Measurements from ENCODE around the gene DCXR. TPM values are rescaled to one million over a fixed set of nuclear protein-coding genes. Genes with fewer than 3 reads are reported as not detected.
A peak's percentile ranks its signal among the peaks of the same experiment; 100 is the strongest.

The DCXR gene
- total RNA-seq, 1 donor from 2014 or later = 106 TPM

DNA sequence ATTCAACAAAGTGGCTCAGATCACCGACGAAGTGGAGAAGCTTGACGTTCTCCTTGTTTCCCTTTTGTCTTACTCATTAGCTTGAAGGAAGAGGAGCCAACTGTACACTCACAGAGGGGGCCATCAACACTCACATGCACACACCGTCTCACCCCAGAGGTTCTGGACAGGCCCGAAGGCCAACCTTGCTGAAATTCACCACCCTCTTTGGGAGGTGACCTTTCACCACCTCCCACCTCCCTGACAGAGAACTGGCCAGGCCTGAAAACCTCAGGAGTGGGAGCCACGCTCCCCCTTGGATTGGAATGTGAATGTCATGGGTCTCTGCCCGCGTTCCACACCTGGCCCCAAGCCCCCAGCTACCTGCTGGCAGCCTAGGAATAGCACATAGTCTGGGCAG lies 2.0 kb downstream of the DCXR start:
- DNase-seq (ENCODE audit: extremely low spot score in 2 of 2) = no peak
- intact Hi-C loops (cut with DNase I) = no loop called here
- Histone ChIP-seq H3K4me3 (no peak overlapping the region), H3K36me3 (no peaks in the 10 kb centered on the region), H3K27me3 (no peaks in the 10 kb centered on the region), H3K27ac (no peak overlapping the region), H3K4me1 (peaks cover 24% of the 10 kb centered on the region), H3K9me3 (no peaks in the 10 kb centered on the region)
- TF ChIP-seq POLR2AphosphoS5 (IDR thresholded peaks at IDR 0.05; ENCODE audit: insufficient read depth in 1 of 2, low read depth in 1 of 2) (no peak), POLR2A (IDR thresholded peaks at IDR 0.05) (no peak)
- TF ChIP-seq, protein P1, sequence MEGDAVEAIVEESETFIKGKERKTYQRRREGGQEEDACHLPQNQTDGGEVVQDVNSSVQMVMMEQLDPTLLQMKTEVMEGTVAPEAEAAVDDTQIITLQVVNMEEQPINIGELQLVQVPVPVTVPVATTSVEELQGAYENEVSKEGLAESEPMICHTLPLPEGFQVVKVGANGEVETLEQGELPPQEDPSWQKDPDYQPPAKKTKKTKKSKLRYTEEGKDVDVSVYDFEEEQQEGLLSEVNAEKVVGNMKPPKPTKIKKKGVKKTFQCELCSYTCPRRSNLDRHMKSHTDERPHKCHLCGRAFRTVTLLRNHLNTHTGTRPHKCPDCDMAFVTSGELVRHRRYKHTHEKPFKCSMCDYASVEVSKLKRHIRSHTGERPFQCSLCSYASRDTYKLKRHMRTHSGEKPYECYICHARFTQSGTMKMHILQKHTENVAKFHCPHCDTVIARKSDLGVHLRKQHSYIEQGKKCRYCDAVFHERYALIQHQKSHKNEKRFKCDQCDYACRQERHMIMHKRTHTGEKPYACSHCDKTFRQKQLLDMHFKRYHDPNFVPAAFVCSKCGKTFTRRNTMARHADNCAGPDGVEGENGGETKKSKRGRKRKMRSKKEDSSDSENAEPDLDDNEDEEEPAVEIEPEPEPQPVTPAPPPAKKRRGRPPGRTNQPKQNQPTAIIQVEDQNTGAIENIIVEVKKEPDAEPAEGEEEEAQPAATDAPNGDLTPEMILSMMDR (IDR thresholded peaks at IDR 0.05) = no peak

DNA sequence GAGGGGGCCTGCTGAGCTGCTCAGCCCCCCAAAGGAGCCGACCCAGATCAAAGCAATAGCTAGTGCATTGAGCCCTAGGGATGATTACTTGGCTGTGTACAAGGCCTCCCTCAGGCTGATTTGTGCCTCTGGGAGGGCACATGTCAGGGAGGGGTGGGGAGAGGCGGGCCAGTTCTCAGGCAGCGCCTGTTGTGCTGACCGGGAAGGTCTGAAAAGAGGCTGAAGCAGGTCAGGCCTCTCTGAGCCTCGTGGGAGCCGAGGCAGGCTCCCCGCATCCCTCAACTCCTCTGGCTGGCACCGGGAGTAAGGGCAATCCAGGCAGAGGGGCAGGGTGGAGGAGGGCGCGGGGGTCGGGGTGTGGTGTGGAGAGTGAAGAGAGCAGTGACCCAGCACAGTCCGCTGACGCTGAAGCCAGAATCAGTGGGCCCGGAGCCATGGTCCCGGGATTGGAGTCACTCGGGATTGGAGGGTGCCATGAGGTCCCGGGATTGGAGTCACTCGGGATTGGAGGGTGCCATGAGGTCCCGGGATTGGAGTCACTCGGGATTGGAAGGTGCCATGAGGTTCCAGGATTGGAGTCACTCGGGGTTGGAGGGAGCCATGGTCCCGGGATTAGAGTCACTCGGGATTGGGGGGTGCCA lies 3.0 kb downstream of the DCXR start:
- intact Hi-C loops (cut with DNase I) = loop anchor here (5.0 kb wide), 2 partner anchors 63 to 118 kb away; partner anchors contain the start of gene FASN
- peaks cover 28% of the 10 kb centered on the region for H3K4me1 ChIP-seq
- no peak overlapping the region for H3K4me3 ChIP-seq
- DNase-seq (ENCODE audit: extremely low spot score in 2 of 2) = no peak
- H3K27ac ChIP-seq = no peak overlapping the region
- no peaks in the 10 kb centered on the region for H3K36me3 ChIP-seq
- TF ChIP-seq POLR2A (IDR thresholded peaks at IDR 0.05) (no peak), POLR2AphosphoS5 (IDR thresholded peaks at IDR 0.05; ENCODE audit: insufficient read depth in 1 of 2, low read depth in 1 of 2) (no peak)
- TF ChIP-seq, protein P1 (IDR thresholded peaks at IDR 0.05) = no peak
- H3K27me3 ChIP-seq = no peaks in the 10 kb centered on the region
- no peaks in the 10 kb centered on the region for H3K9me3 ChIP-seq

DNA sequence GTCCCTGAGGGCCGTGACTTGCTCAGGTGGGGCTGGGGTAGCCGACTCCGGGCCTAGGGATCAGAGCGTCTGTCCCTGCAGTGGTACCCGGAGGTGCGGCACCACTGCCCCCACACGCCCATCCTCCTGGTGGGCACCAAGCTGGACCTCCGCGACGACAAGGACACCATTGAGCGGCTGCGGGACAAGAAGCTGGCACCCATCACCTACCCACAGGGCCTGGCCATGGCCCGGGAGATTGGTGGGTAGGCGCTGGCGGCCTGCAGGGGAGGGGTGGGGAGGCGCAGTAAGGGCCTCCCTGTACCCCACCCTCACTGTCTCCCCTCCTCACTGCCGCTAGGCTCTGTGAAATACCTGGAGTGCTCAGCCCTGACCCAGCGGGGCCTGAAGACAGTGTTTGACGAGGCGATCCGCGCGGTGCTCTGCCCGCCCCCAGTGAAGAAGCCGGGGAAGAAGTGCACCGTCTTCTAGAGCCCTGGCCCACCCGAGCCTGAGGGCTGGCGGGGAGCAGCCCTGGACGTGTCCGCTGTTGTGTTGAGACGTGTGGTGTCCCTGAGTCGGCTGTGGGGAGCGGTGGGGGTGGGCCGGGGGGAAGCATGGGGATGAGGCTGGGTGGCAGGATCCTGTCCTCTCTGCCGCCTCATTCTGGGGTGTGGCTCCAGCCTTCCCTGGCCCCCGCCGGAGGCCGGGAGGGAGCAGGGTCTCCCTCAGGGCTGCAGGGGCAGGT lies 4.0 kb downstream of the DCXR start:
- no peak overlapping the region for H3K4me3 ChIP-seq
- DNase-seq (ENCODE audit: extremely low spot score in 2 of 2) = no peak
- H3K27me3 ChIP-seq = no peaks in the 10 kb centered on the region
- H3K36me3 ChIP-seq = no peaks in the 10 kb centered on the region
- no peak overlapping the region for H3K27ac ChIP-seq
- intact Hi-C loops (cut with DNase I) = loop anchor here (5.0 kb wide), 2 partner anchors 64 to 119 kb away; partner anchors contain the start of gene FASN
- no peaks in the 10 kb centered on the region for H3K9me3 ChIP-seq
- no peak for TF ChIP-seq POLR2A (IDR thresholded peaks at IDR 0.05)
- TF ChIP-seq POLR2AphosphoS5 (IDR thresholded peaks at IDR 0.05; ENCODE audit: insufficient read depth in 1 of 2, low read depth in 1 of 2) = no peak
- TF ChIP-seq, protein P1 (IDR thresholded peaks at IDR 0.05) = no peak
- H3K4me1 ChIP-seq = peaks cover 28% of the 10 kb centered on the region

DNA sequence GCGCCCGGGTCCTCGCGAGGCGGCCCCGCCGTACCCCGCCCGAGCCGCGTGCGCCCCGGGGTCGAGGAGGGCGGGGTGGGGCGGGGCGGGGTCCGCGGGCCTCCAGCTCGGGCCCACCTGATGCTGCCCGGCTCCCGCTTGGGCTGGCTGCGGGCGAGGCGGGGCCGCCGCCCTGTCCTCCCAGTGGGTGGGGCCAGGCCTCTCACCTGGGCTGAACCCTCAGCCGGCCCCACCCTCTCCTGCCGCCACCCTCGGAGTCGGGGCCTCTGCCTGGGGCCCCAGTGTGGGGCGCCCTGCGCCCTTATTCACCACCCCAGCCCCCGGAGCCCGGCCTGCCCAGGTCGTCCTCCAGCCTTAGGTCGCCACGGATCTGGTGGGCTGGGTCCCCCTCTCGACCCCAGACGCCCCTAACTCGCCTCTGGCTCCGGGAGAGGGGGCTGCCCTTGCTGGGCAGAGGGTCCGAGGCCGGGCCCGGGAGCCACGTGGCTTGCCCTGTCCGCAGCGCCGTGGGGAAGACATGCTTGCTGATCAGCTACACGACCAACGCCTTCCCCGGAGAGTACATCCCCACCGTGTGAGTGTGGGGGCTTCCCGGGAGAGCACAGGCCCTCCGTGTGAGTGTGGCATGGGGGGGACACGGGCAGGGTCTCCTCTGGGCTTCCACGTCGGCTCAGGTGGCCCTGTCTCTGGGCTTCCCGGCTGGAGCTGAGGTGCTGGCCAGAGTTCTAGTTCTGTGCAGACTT lies 5.4 kb downstream of the DCXR start:
- intact Hi-C loops (cut with DNase I) = loop anchor here (5.0 kb wide), 2 partner anchors 65 to 120 kb away; partner anchors contain the start of gene FASN
- Histone ChIP-seq H3K9me3 (no peaks in the 10 kb centered on the region), H3K4me1 (peaks cover 28% of the 10 kb centered on the region), H3K36me3 (no peaks in the 10 kb centered on the region), H3K27me3 (no peaks in the 10 kb centered on the region), H3K27ac (no peak overlapping the region), H3K4me3 (peak overlapping the region; percentile 7 to 66)
- TF ChIP-seq POLR2A (IDR thresholded peaks at IDR 0.05) (no peak), POLR2AphosphoS5 (IDR thresholded peaks at IDR 0.05; ENCODE audit: insufficient read depth in 1 of 2, low read depth in 1 of 2) (no peak)
- TF ChIP-seq, protein P1 (IDR thresholded peaks at IDR 0.05) = no peak
- no peak for DNase-seq (ENCODE audit: extremely low spot score in 2 of 2)
